GM13976 (cell line): ENCODE data around the gene SFXN5.

Source experiments
- DNase-seq: peaks from one replicate; pipeline ENCODE4 v3.0.0; 2012; ENCODE audit warnings: low spot score
- CTCF ChIP-seq: IDR thresholded peaks from 2 replicates; pipeline ENCODE4 v1.5.1; 2012; ENCODE audit warnings: borderline replicate concordance, mild to moderate bottlenecking; ENCODE audit not compliant: insufficient read depth; ENCODE audit errors: extremely low read depth, missing control alignments, control extremely low read depth
- in situ Hi-C: fragments of 300-500 bp; cut with MboI; formaldehyde crosslinking; loops from one replicate; pipeline ENCODE4 v1.12.0; 2022; ENCODE audit warnings: low sequenced_read_pairs, mixed read lengths, inconsistent platforms; ENCODE audit not compliant: unreplicated experiment

SFXN5 gene

DNA sequence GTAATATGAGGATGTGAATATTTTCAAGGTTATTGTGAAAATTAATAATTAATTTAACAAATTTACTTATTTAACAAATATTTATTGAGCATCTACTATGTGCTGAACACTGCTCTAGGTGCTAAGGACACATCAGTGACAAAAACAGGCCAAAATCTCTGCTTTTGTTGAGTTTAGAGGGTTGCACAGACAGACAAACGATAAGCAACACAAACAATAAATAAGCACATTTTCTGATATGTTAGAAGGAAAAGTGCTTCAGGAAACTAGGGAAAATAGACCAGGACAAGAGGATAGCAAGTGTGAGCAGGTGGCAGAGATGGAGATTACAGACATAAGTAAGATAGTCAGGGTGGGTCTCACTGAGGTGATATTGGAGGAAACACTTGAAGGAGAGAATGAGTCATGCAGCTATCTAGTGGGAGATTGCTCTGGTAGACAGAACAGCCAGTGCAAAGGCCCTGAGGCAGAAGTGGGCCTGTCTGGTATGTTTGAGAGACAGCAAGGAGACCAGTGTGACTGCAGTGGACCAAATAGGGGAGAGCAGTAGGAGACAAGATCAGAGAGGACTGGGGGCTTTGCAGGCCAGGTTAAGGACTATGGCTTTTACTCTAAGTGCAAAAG lies 38.3 kb downstream of the SFXN5 start:
- TF ChIP-seq CTCF: no peak
- in situ Hi-C loops: no loop called here
- no peak for DNase-seq

DNA sequence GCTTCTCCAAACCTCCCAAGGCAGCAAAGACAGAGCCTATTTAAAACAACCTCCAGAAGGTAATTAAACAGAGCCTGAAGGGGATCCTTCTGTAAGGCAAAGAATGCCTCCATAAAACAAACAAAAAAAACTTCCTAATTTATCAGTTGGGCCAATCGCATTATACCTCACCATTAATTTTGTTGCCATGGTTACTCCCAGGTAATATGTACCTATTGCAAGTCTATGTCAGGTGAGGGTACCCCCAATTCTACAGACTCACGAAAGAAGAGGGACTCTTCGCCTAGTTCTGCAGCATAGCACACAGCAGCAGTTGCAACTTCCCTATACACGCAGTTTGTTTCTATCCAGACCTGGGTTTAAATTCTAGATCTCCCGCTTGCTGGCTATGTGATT lies 38.8 kb downstream of the SFXN5 start:
- no peak for DNase-seq
- TF ChIP-seq CTCF: no peak
- in situ Hi-C loops: no loop called here

DNA sequence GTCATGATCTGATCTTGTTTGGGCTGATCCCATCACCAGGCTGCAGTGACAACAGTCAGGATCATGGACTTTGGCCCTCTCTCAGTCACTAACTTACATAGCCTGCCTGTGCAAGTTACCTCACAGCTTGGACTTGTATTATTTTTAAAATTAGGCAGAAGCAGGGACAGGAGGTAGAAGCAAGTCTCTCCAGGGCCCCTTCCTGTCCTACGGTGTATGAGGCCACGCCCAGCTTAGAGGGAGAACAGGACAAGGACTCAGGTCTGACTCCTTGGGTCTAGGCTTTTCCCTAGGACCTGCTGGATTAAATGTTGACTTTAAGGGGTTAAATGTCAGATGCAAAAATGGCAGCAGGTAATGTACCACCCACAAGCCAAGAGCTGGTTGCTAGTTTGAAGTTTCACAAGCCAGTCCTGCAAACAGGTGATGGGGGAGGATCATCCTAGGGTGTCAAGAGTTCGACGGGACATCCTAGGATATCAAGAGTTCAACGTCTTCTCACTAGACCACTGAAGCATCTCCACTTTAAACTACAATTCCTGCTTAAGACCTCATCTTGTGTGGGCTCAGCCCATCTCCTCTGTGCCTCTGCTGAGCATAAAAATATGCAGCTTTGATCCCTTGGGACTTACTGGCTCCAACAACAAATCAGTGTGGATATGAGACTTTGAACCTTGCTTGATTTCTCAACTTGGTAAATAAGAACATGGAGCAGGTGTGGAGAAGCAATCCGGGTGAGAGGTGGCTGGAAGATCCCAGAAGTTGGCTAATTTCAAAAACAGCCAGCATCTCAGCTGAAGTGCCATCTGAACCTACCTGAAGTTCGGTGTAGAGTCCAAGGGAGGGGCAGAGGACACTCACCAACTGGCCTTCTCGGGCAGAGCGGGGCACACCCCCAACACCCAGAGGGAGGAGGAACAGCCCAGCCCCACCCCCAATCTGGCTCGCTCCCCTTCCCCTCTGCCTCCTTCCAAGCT lies 39.5 kb downstream of the SFXN5 start:
- in situ Hi-C loops: no loop called here
- DNase-seq: no peak
- TF ChIP-seq CTCF: no peak

DNA sequence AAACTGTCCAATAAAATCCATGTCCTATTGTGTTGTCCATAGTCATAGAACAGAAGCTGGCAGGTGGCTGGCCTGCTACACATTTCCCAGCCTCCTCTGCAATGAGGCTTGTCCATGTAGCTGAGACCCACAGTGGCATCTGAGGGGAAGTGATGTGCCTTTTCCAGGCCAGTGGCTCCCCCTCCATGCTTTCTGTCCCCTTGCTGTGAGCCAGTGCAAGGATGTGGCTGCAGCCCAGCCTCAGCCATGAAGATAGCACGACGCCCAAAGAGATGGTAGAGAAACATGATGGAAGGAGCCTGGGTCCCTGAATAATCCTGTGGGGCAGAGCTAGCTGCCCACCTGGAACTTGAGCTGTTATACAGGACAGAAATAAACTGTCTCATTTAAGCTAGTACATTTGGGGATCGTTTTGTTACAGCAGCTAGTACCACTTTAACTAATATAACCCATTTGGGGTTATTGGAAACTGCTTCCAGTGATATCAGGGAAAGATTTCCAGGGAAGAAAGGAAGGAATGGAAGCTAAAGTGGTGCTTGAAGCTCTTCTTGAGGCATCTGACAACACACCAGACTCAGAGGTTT lies 40.3 kb downstream of the SFXN5 start:
- no peak for DNase-seq
- no peak for TF ChIP-seq CTCF
- in situ Hi-C loops: no loop called here

DNA sequence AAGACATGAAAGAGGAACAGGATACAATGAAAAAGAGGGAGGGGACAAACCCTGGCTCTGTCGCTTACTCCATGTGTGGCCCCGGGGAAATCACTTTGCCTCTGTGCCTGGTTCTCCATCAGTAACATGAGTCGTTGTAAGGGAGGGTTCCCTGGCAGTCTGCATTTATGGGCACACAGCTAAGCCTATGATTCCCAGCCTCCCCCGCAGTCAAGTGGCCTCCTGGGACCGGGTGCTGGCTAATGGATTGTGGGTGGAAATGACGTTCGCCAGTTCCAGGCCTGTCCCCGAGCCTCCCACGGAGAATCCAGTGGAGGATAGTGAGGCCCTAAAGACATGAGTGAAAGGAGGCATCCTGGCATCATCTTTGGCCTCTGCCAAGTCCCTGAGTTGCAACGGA lies 42.7 kb downstream of the SFXN5 start:
- no peak for DNase-seq
- in situ Hi-C loops: no loop called here
- TF ChIP-seq CTCF: no peak

- in situ Hi-C loops: no loop called here
- no peak for DNase-seq
These were observed 44.2 kb downstream of the SFXN5 start for GRCh38 chr2:73027340-73027739.

More at GRCh38 chr2:73027340-73027739, 44.2 kb downstream of the SFXN5 start:
- TF ChIP-seq CTCF: no peak
